HT-29 (cell line): ENCODE results near the gene TFEB. TPM values are rescaled to one million over a fixed set of nuclear protein-coding genes. Genes with fewer than 3 reads are reported as not detected.

ENCODE experiments used
- DNase-seq: peaks from one replicate; pipeline ENCODE4 v3.0.0-alpha.2; 2015; ENCODE audit warnings: low spot score
- total RNA-seq: library from RNA; depleted of rRNA; stranded (reverse); fragments of >200 nt; shearing (Covaris generic); gene quantifications from 2 replicates; pipeline ENCODE4 v1.2.3, GENCODE V29; 2014; rRNA removed

Gene TFEB
- 24.0 and 24.1 TPM in 2 replicates for total RNA-seq

DNA sequence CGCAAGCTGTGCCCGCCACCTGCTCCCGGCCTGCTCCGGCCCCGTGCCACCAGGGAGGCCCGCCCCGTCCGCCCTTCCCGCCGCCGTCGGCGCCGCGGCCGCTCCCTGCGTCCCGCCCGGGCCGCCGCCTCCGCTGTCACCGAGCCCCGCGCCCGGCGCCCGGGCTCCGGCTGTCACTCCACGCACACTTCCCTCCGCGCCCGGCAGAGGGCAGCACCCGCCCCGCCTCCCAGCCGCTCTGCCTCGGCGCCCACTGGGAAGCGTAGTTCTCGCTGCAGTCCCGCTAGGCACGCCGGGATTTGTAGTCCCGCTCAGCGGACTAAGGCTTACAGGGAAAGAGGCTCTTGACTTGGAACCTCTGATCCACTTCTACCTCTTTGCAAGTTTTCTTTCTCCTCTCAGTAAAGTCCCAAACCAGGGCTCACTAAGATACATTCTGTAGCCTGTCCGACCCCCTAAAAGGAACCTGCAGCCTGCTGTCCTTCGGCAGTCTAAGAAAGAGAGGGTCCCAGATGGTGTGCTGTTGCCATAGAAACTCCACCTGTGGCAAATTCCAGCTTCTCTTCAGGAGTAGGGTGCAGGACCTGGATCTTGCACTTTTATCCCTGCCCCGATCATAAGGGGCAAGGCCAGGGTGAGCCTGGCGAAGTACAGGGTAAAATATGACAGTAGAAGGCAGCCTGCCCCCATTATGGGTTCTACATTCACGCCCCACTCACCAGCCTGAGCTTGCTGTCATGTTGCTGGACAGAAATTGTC lies at the start of gene TFEB:
Gene TFEB, minus strand, starts transcription at position 182 of the 759 bp plus-strand sequence. CDS start 44,395 bp downstream, outside the sequence.
- DNase-seq = peak; percentile 96

DNA sequence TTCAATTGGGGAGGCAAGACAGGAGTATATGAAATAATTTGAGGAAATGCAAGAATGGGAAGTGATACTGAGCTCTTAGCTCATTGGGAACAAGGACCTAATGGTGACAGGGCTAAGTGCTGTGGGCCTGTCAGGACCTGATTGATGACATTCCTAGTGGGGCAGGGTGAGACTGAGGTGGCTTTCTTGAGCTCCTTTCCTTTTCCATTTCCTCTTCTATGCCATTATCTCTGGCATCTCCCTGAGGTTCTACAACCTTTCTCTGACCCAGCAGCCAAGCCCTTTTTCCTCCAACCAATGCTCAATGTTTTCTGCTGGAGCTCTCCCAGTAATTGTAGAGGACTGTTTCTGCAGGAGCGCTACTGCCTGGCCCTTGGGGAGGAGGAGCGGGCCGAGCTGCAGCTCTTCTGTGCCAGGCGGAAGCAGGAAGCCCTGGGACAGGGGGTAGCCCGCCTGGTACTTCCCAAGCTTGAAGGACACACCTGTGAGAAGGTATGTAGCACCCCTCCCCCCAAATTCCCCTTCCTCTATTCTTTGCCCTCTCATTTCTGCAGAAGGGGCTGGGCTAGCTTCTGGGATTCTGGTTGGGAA lies 49.3 kb upstream of the TFEB start:
- DNase-seq = peak; percentile 86

DNA sequence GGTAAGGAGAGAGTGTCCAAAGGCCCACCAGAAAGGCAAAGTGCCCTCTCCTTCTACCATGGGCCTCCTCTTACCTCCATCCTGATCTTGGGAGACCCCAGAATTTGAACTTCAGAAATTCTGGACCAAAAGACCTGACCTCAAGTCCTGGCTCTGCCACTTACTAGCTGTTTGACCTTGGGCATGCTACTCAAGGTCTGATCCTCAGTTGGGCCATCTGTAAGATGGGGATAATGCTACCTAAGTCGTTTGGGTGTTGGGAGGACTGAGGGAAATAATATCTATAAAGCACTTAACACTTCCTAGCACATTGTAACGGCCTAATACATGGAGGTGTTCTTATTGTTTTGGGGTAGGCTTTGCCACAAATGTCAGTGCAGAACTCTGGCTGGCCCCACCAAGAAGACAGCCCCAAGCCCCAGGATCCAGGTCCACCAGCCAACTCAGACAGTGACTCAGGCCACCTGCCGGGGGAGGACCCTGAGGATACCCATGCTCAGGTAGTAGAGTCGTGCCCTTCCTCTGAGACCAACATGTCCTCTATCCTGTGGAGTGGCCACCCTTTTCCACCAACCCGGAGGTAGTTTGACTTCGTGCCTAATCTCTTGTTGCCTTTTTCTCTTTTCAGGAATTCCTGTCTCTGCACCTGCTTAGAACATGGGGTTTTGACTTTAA lies 47.8 kb upstream of the TFEB start:
- no peak for DNase-seq

DNA sequence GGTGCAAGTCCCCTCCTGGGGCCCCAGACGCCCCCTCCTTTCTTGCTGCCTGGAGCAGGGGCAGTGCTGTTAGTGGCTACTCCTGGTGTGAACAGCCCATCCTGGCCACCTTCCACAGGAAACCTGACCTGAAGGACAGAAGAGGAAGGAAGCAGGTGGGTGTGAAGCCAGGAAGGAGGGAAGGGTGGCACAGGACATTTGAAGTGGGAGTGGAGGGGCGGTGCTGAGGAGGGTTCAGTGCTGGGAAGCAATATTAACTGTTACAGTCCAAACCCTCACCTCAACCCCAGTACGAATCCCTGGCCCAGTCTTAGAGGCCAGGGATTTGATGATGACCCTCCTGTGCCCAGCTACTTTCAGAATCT lies 45.9 kb upstream of the TFEB start:
- DNase-seq = peak; percentile 50

DNA sequence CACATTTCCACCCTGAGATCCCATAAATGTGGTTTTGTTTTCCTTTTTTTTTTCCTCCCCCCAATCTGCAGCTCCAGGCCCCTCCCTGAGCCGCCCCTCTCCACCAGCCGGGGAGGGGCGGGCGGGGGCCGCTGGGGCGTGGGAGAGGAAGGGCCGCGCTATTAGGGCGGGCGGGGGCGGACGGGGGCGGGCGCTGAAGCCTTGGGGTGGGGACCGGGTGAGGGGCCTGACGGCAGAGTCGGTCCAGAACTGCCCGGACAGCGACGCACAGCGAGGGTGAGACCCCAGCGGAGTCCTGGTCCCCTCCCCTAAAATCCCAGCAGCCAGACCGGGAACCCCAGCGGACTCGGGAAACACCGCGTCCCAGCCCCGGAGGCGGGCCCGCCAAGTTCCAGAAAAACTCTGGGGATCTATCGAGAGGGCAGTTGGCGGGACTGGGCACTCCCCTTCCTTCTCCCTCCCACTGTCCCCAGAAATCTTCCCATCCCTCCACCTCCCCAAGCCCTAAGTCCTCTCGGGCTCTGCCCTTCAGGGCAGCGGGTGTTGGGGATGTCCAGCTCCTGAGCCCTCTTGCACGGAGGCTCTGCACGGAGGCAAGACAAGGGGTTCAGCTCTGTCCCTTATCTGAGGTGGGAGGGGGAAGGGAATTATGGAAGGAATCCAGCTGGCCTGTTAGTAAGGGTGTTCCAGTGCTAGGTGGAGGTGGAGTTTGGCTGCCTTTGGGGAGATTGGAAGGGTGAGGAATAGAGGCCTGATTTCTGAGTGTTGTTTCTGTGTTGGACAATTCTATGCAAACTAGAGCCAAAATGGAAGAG lies 45.4 kb upstream of the TFEB start, which contains the start of gene PRICKLE4:
Gene PRICKLE4, plus strand, starts transcription at position 232 of the 815 bp plus-strand sequence. CDS start 2,692 bp downstream, outside the sequence.
- peak; percentile 75 for DNase-seq

DNA sequence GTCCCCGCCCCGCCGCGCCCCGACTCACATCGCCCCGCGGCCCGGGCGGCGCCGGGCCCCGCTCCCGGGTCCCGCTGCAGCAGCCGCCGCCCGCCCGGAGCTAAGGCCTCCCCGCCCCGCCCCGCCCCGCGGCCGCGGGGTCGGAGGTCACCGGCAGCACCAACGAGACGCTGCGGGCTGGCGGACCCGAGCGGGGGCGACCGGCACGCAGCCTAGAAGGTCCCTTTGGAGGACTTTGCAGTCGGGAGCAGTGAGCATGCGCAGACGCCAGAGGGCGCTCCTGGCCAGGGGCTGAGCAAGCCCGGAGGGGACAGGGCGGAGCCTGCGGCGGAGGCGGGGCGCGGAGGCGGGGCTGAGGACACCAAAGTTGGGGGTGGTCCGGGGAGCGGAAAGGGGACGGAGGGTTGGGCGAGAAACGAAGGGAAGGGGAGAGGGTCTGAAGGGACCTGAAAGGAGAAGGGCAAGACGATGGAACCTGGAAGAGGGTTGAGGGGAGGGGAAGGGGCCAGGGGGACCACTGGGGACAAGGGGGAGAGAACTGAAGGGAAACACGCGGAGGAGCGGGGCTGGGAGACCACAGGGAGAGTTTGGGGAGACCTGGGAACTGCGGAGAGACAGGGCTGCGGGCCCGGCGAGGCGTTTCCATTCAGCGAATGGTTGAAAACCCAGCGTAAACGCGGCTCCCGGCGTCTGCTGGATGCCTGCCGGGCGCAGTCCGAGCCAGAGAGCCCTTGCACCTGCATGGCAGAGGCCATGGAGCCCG lies 44.6 kb upstream of the TFEB start, which contains the start of gene FRS3:
Gene FRS3, minus strand, starts transcription at position 113 of the 763 bp plus-strand sequence. CDS start 2,913 bp downstream, outside the sequence.
- peak; percentile 95 for DNase-seq

DNA sequence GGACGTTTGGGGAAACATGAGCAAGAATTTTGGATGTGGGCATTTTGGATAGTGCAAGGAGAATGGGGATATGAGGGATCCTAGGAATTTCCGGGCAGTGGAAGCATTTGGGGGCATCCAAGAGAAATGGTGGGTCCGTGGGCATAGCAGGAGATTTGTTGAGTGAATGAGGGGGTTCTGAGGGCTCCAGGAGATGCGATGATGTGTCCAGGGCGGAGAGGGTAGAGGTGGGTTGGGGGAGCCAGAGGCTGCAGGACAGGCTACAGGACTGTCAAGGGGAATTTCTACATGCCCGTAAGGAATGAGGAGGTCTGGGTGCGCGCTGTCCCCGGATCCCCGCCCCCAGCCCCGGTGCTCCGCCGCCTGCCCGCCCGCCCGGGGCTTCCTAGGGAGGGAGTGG lies 43.9 kb upstream of the TFEB start:
- no peak for DNase-seq

DNA sequence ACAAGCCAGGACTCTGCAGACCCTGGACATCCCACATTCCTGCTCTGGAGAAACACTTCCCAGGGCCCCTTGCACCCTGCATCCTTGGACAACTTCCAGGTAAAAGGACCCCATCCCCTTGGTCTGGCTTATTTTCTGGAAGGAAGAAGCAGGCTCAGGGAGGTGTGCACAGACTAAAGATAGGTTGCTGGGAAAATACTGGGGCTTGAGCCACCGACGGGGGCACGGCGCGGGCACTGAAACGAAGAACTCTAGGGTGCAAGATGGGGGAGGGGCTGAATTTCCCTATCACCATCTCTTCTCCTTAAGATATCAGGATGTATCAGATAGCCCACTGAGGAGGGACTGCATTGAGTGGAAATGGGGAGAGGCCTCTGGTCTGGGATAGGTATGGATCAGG lies 43.5 kb upstream of the TFEB start:
- no peak for DNase-seq

DNA sequence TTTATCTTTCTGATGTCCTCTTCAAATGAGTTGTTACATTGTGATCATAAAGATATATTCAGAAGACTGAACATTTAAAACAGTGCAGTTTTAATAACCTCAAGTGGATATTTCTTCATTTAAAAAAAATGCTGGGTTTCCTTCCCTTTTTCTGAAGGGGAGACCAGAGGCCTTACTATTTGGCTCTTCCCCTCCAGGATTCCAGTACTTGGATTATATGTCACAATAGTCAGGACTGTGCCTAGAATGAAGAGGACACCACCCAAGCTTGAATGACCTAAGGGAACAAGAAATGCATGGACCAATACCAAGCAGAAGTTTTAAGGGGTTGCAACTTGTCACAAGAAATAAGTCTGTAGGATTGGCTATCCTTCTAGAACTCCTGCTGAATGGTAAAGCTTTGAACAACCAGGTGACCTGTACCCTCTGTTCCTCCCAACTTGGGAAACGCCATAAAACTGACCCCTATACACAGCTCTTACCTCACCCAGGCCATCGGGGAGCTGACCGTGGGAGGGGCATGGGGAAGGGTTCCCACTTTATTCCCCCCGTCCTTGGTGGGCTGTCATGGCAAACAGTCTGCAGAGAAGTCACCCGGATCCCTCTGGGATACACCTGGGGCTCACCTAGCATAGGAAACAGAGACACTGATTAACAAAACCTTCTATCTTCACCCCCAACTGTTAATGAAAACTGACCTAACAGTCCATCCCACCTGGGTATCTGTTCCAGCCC lies 42.3 kb upstream of the TFEB start:
- DNase-seq = no peak

DNA sequence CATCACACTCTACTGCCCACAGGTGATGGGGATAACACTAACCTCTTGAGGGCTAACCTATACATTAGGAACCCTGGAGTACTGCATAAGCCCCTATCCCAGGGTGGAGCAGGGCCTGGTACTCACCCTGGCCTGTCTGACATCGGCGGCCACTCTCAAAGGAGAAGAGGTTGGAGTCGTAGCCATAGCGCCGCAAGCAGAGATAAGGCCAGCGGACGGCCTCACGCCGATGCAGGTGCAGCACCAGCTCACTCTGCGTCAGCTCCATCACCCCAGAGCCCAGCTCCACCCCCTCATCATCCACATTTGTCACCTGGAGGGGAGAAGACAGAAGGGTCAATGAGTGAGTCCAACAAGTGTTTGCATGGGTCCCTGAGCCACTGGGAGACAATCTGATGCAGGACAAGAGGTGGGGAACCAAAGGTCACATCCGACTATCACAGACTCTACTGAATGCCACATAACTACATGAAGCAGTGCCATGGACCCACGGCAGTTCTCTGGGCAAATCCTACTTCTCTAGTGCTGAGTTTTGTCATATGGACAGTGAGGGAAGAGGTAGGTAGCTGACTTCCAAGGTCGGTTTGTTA lies 40.0 kb upstream of the TFEB start:
- no peak for DNase-seq

DNA sequence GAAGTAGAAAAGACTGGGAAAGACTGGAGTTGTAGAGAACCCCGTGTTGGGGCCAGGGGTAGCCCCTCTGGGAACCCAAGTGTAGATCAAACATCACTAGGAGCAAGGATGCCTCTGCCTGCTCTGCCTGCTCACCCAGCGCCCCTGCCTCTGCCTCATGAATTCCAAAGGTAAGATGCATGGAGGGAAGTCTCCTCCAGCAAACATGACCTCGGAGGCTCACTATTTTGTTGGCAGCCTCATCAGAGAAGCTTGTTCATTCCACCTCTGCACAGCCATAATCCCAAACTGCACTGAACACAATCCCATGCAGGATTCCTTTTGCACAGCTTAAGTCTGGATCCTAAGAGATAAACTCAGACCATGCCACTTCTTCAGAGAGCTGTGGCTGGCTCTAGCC lies 39.4 kb upstream of the TFEB start:
- DNase-seq = no peak

DNA sequence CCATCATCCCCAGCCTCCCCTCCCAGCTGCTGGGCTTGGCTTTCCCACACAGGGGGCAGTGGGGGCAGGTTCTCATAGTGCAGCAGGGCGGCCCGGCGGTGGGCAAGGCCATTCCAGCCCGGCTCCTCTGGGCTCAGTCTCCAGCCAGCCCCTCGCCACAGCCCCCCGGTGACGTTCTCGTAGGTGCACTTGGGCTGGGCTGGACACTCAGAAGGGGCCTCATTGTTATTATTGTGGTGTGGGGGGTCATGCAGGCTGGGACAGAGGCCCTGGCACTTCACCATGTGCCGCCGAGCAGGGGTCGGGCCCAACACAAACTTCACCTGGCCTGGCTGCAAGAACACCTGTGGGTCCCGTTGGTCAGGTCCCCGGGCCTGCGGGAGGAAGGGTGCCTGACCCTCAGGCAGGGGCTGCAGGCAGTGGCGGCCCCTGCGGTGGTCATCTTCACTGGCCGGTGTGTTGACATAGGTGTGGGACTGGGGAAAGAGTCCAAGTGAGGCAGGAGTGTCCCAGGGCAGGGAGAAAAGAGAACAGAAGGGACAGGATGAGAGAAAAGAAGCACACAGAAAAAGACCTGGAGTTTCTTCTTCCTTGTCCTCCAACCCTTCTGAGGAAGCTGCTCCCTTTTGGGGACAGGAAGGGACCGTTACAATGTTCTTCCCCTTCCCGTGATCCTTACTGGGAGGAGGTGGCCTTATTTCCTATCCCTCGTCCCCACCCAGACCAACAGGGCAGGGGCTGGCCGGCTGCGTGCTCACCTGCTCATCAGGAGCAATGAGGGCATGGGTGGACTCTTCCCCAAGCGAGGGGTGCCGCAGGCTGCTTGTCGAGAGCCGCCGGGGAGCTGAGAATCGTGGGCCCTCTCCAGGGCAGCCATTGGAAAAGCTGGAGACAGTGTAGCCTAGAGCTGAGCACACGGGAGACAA lies 35.9 kb upstream of the TFEB start:
- DNase-seq = no peak

DNA sequence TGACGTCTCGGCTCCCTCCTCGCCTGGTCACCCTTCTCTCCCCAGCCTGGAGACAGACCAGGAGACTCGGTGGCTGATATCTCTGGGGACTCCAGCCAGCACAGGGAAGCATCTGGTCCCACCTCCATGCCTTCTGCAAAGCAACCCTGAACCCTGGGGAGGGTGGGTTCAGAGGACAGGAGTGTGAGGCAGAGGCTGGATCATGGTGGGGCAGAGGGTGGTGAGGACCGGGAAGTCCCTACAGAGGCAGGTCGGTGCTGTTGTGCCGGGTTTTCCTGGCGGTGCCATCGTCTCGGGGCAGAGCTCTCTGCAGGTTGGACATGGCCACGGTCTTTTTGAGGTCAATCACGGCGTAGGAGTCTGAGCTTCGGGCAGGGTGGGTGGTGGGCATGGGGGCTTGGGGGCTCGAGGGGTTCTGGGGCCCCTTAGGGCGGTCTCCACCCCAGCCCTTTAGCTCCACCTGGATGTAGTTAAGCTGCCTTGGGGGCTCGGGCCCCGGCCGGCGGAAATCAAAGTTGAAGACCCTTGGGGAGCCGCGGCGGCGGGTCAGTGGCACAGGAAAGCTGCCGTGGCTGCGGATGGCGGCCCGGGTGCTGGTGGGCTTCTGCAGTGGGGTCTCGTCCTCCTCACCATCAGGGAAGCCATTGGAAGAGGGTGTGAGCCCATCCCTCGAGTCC lies 35.1 kb upstream of the TFEB start:
- no peak for DNase-seq

DNA sequence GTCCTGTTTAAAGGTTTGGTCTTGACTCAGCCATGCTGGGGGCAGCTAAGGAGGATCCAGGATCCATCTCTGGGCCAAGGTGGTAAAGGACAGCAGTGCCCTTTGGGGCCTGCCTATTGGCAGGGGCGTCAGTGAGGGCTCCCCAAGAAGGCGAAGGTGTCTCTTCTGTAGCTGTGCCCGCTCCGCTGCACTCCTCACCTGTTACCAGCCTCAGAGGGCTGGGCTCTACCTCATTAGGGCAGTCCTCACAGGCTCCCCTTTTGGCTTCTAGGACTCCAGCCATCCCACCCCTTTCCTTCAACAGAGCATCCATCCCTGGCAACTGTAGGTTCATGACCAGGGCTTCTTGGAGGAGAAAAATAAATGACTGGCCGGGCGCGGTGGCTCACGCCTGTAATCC lies 34.0 kb upstream of the TFEB start:
- DNase-seq = no peak

DNA sequence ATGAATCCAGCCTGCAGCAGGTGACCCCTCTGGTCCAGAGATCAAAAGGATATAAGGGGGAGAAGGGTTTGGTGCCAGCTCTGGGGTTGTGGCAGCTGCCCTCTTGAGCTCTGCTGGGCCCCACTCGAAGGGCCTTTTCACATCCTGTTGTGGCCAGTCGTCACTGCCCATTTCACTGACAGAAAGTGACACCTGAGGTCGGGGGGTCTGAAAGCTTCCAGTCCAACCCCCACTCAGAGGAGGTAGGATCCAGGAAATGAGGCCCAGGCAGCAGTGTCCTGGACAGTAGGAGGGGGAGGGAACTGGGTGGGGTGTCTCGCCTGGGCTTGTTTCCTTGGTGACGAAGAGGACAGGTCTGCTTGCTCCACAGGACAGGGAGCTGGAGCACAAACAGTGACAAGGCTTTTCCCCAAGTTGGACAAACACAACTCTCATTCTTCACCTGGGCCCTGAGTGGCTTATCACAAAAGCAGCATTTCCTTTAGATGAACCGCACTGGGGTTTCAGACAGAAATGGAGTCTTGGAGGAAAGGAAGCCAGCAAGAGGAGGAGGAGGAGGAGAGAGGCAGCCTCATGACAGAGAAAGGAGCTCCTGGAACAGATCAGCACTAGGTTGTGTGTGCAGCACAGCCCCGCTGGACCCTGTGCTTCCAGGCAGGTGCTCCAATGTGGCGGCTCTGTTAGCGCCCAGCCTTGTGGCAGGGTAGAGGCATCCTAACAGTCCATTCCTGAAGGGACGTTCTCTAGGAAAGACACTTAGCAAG lies 33.3 kb upstream of the TFEB start:
- DNase-seq = peak; percentile 79

DNA sequence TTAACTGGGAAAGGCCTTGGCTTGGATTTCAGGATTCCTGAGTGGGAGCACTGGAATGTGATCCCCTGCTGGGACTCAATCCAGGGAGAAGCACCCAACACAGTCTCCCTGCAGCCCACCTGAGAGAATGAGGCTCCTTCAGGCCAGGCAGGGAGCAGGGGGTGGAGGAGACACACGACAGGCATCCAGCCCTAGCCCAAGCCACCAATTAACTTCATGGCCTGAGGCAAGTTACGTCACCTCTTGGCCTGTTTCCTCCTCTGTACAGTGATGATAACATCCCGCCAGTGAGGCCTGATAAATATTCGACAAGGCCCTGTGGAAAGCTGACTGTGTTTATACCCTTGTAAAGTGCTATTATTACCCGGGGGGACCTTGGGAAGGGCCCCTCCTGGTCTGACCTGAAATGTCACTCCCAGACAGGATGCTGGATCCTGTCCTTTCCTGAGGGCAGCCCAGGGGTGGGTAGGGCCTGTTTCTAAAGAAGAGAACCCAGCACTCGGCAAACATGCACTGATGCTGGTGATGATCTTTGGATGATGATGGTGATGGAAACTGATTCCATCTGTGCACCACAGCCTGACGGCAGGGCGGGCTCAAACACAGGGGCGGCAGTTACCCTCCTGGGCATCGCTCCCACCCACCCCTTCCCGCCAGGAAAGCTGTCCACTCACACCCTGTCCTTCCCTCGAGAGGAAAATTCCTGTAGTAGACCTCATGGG lies 31.9 kb upstream of the TFEB start:
- DNase-seq = peak; percentile 56
